Lung (tissue), 12 donors: ENCODE data around the gene DHX32. TPM values are rescaled to one million over a fixed set of nuclear protein-coding genes. Genes with fewer than 3 reads are reported as not detected.

Experiments used
- ATAC-seq: fragments of 200-7000 bp; cut with Tn5 transposase; one replicate; pipeline ENCODE4 v1.9.1; 2020; ENCODE audit warnings: moderate number of reproducible peaks; ENCODE audit not compliant: insufficient read depth, low FRiP score
- DNase-seq, 3 donors: peaks; one replicate each; pipeline ENCODE4 v3.0.0-alpha.2; 2013 to 2017
- H3K27ac ChIP-seq, 2 donors: one replicate each; pipeline ENCODE4 v1.5.1; 2013; ENCODE audit warnings: mild to moderate bottlenecking in 2 of 2, moderate library complexity in 2 of 2, control low read depth in 1 of 2, inconsistent platforms in 1 of 2, low read depth in 1 of 2, low read length in 1 of 2
- H3K27me3 ChIP-seq, 3 donors: one replicate each; pipeline ENCODE4 v1.5.1; 2013; ENCODE audit warnings: low read length in 2 of 3; ENCODE audit not compliant: control insufficient read depth in 3 of 3, insufficient read depth in 3 of 3
- H3K36me3 ChIP-seq, 4 donors: one replicate each; pipeline ENCODE4 v1.5.1; 2013; ENCODE audit warnings: low read length in 4 of 4, mild to moderate bottlenecking in 1 of 4, moderate library complexity in 1 of 4; ENCODE audit not compliant: control insufficient read depth in 4 of 4, insufficient read depth in 4 of 4
- H3K4me1 ChIP-seq, 5 donors: one replicate each; pipeline ENCODE4 v1.5.1; 2013; ENCODE audit warnings: low read length in 5 of 5, mild to moderate bottlenecking in 2 of 5, moderate library complexity in 1 of 5; ENCODE audit not compliant: control insufficient read depth in 5 of 5, insufficient read depth in 5 of 5
- H3K4me3 ChIP-seq: one replicate; pipeline ENCODE4 v1.5.1; 2013; ENCODE audit warnings: mild to moderate bottlenecking, control low read depth, moderate library complexity
- H3K9ac ChIP-seq, 2 donors: one replicate each; pipeline ENCODE4 v1.5.1; 2013; ENCODE audit warnings: low read length in 2 of 2, control low read depth in 1 of 2; ENCODE audit not compliant: insufficient read depth in 1 of 2
- H3K9me3 ChIP-seq, 4 donors: one replicate each; pipeline ENCODE4 v1.5.1; 2013; ENCODE audit warnings: low read length in 3 of 4, mild to moderate bottlenecking in 1 of 4, moderate library complexity in 1 of 4; ENCODE audit not compliant: control insufficient read depth in 4 of 4, insufficient read depth in 3 of 4
- WGBS, 2 donors: extraction: QIAGEN DNeasy Blood & Tissue Kit; methylation state at CpG; one replicate each; pipeline ENCODE4 v1.1.7; 2013; 5-methylcytosine and 5-hydroxymethylcytosine counted together
- polyA plus RNA-seq, 2 donors: library from polyadenylated mRNA; stranded (reverse); fragments of 200-250 nt; gene quantifications; one replicate each; pipeline ENCODE4 v1.2.1, GENCODE V29; 2013
- total RNA-seq, 2 donors: library from RNA; depleted of rRNA in 1 of 2; stranded (reverse); fragments of >200 nt in 1 of 2; gene quantifications; one replicate each; pipeline ENCODE4 v1.2.1, GENCODE V29; 2014 to 2021
- TF ChIP-seq, protein P1 (sequence below): IDR thresholded peaks from 2 replicates; pipeline ENCODE4 v1.5.1; 2012; ENCODE audit warnings: mild to moderate bottlenecking; ENCODE audit errors: control extremely low read depth, extremely low read depth
- donor health status: control.
- donor health status: control.
- donor health status: Bipolar disorder and iron deficiency.
- donor health status: healthy.
- donor health status: DM: yes; HTN: yes; CAD: no.

The DHX32 gene
- total and polyA plus RNA-seq, 4 donors = 15.2 to 33.8 (median 25.5) TPM

DNA sequence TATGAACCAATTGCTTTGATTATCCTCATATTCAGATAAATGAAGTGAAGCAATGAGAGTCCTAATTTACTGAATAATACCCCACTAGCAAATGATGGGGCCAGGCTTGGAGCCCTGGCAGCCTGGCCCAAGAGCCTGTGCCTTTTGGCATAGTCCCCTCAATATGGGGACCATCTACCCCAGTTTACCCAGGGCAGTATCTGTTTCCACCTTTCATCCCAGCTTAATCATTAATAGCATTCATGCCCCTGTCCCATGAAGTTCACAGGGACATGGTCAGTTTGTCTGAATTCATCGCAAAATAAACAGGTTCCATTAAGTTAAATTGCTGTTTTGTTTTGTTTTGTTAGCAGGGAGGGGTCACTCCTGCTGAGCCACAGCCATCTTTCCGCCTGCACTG lies 32.2 kb downstream of the DHX32 start:
- no peak overlapping the region for H3K27ac ChIP-seq
- WGBS, 2 donors = 89 to 98% methylated on average over 2 of the region's 2 CpGs
- H3K9me3 ChIP-seq = peaks cover 0 to 2% (median 0%) of the 10 kb centered on the region in 4 donors
- H3K9ac ChIP-seq = no peak overlapping the region
- TF ChIP-seq, protein P1, sequence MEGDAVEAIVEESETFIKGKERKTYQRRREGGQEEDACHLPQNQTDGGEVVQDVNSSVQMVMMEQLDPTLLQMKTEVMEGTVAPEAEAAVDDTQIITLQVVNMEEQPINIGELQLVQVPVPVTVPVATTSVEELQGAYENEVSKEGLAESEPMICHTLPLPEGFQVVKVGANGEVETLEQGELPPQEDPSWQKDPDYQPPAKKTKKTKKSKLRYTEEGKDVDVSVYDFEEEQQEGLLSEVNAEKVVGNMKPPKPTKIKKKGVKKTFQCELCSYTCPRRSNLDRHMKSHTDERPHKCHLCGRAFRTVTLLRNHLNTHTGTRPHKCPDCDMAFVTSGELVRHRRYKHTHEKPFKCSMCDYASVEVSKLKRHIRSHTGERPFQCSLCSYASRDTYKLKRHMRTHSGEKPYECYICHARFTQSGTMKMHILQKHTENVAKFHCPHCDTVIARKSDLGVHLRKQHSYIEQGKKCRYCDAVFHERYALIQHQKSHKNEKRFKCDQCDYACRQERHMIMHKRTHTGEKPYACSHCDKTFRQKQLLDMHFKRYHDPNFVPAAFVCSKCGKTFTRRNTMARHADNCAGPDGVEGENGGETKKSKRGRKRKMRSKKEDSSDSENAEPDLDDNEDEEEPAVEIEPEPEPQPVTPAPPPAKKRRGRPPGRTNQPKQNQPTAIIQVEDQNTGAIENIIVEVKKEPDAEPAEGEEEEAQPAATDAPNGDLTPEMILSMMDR = no peak
- no peak for ATAC-seq
- H3K4me3 ChIP-seq = no peak overlapping the region
- DNase-seq = no peak
- no peaks in the 10 kb centered on the region for H3K27me3 ChIP-seq
- H3K36me3 ChIP-seq = peaks cover 9 to 36% (median 20%) of the 10 kb centered on the region in 4 donors
- no peaks in the 10 kb centered on the region for H3K4me1 ChIP-seq

DNA sequence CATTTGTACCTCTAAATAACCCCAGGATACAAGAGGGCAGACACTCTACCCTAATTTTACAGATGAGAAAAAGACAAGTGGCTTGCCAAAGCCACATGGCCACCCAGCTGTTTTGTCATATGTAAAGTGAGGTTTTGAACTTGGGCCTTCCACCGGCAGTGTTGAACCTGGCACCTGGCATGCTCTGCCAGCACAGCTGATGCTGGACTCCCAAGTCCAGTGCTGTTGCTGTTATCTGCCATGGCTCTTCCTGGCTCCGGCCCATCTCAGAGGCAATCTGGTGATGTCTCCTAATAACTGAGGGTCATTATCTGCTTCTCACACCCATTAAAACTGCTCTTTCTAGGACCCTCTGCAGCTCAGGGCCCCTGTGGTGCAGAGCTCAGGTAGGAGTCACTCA lies 32.7 kb downstream of the DHX32 start:
- WGBS, 2 donors = 95 to 98% methylated on average over 2 of the region's 2 CpGs
- DNase-seq = no peak
- no peak overlapping the region for H3K9ac ChIP-seq
- H3K9me3 ChIP-seq = peaks cover 0 to 2% (median 0%) of the 10 kb centered on the region in 4 donors
- no peaks in the 10 kb centered on the region for H3K4me1 ChIP-seq
- H3K4me3 ChIP-seq = no peak overlapping the region
- ATAC-seq = no peak
- no peak overlapping the region for H3K27ac ChIP-seq
- TF ChIP-seq, protein P1 = no peak
- no peaks in the 10 kb centered on the region for H3K27me3 ChIP-seq
- H3K36me3 ChIP-seq = peaks cover 9 to 33% (median 23%) of the 10 kb centered on the region in 4 donors

GRCh38 chr10:125846894-125847293 lies 34.2 kb downstream of the DHX32 start:
- Histone ChIP-seq H3K4me1 (no peaks in the 10 kb centered on the region), H3K27ac (no peak overlapping the region), H3K9ac (no peak overlapping the region), H3K4me3 (no peak overlapping the region), H3K36me3 (peaks cover under 1 to 26% (median 25%) of the 10 kb centered on the region in 4 donors), H3K27me3 (no peaks in the 10 kb centered on the region), H3K9me3 (no peaks in the 10 kb centered on the region)
- 98 to 99% methylated on average over 3 of the region's 3 CpGs for WGBS, 2 donors
- ATAC-seq = no peak
- DNase-seq = no peak
- TF ChIP-seq, protein P1 = no peak

DNA sequence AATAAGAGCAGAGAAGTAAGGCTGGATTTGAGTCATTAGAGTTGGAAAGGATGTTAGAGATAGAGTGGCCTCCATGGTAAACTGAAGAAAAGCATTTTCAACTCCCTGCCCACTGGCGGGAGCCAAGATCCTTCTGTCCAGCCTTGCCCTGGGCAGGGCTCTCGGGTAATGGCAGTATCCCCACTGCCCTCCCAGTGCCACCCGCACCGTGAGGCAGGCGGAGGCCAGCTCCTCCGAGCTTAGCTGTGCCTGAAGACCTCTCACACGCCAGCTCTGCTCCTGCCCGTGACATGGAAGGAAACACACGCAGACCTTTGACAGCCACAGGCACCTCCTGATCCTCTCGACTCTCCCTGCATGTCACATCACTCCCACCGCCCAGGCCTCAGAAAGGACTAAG lies 35.5 kb downstream of the DHX32 start:
- Histone ChIP-seq H3K27ac (no peak overlapping the region), H3K27me3 (no peaks in the 10 kb centered on the region), H3K9me3 (no peaks in the 10 kb centered on the region), H3K36me3 (peaks cover 5 to 30% (median 24%) of the 10 kb centered on the region in 4 donors), H3K4me3 (no peak overlapping the region), H3K9ac (no peak overlapping the region), H3K4me1 (no peaks in the 10 kb centered on the region)
- DNase-seq (no peak), ATAC-seq (no peak)
- 93 to 95% methylated on average over 11 of the region's 11 CpGs for WGBS, 2 donors
- TF ChIP-seq, protein P1 = no peak
